WI38 (cell line): Measurements from ENCODE around the gene FRMD4B.

ENCODE experiments used
- H3K4me3 ChIP-seq: 2 replicates; pipeline ENCODE4 v1.5.1; 2011; ENCODE audit warnings: low read depth, mild to moderate bottlenecking, control low read depth, low read length
- TF ChIP-seq, protein P1 (sequence below): IDR thresholded peaks from 2 replicates; pipeline ENCODE4 v1.5.1; 2012; ENCODE audit warnings: low read depth, mild to moderate bottlenecking, control low read depth, low read length

Gene FRMD4B

DNA sequence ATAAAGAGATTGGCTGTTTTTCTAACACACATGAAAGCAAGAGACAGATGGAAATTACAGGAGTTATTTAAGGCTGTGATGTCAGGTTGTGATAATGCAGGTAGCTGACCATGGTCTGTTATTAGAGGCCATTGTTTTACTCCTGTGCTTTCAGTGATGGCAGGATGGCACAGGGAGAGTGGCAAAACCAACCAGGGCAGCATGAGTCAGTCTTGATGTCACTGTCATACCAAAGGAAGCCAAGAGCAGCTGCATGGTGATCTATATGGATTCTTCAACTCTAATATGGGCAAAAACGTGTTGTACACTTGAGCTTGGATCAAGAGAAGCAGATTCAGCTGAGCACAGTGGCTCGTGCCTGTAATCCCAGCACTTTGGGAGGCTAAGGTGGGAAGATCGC is 171.6 kb downstream of the FRMD4B start:
- TF ChIP-seq, protein P1, sequence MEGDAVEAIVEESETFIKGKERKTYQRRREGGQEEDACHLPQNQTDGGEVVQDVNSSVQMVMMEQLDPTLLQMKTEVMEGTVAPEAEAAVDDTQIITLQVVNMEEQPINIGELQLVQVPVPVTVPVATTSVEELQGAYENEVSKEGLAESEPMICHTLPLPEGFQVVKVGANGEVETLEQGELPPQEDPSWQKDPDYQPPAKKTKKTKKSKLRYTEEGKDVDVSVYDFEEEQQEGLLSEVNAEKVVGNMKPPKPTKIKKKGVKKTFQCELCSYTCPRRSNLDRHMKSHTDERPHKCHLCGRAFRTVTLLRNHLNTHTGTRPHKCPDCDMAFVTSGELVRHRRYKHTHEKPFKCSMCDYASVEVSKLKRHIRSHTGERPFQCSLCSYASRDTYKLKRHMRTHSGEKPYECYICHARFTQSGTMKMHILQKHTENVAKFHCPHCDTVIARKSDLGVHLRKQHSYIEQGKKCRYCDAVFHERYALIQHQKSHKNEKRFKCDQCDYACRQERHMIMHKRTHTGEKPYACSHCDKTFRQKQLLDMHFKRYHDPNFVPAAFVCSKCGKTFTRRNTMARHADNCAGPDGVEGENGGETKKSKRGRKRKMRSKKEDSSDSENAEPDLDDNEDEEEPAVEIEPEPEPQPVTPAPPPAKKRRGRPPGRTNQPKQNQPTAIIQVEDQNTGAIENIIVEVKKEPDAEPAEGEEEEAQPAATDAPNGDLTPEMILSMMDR, result no peak
- no peak overlapping the region for H3K4me3 ChIP-seq

DNA sequence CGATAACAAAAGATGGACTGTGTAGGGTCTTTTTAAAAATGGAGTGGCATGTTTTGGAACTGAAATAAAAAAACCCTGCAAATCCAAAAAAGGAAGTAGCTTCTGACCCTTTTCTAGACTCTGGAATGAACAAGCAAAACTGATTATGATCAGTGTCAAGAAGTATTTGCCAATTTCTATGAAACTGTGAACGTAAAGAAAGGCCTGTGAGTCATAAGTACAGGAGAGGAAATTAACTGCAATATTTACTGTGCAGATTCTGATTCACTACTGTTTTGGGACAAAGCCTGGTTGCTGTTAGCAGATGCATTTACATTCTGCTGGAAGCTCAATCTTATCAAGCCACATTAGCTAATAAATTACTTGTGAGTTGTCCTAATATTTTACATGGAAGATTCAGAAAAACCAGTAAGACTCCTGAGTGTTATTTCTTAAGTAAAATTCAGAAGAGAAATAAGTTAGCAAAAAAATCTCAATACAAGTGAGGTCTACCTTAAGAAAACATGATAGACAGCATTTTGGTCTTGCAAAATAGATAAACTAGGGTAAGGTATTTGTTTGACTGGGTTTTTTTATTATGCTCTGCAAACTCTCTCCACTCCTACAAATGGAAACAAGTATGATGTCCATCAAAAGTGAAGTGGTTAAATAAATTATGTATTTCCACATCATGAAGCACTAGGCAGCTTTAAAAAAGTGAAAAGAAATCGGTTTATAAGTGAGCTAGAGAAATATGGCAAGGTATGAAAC is 173.3 kb downstream of the FRMD4B start:
- H3K4me3 ChIP-seq, result no peak overlapping the region
- TF ChIP-seq, protein P1, result no peak

DNA sequence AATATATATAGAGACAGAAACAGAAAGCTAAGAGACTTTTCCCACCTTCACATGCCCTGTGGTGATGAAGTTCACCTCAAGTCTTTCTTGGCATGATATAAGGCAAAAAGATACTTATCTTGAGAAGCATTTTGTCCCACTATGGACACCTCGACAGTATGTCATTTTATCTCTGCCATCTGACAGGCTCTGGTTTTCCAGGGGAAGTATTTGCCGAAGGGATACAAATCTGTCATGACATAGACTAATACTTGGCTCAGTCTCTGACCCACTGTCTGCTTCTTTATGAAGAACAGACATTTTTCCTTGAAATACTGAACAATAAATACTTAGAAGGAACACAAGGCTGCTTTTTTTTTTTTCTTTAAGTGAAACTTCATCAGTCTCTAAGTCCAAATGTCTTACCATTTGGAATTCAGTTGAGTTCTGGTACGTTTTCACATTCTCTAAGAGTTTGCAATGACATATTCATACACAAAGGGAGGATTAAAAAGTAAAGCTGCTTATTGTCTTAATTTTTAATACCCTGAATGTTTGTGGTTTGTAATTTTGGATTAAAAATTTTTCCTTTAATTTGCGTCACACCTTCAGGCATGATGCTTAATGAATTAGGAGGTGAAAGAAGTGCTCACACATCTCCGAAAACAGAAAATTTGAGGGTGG is 175.7 kb downstream of the FRMD4B start:
- TF ChIP-seq, protein P1, result no peak

DNA sequence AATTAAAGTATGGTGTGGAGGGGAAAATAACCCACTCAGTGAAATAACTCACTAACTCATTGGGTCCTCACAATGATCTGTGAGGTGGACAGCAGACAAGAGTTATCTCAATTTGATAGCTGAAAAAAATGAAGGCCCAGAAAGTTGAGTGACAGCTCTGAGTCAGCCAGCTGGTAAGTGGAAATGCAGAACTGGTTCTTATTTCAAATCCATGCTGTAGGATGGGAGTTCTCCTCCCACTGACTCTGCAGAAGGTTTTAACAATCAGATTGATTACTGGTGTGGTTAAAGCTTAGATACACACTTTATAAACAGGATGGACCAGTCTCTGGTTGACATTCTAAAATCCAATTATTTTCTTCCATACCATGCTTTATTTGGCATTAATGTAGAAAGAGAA is 176.5 kb downstream of the FRMD4B start:
- H3K4me3 ChIP-seq, result no peak overlapping the region
- TF ChIP-seq, protein P1, result no peak

More for the DNA sequence above, 175.7 kb downstream of the FRMD4B start:
- H3K4me3 ChIP-seq, result no peak overlapping the region

DNA sequence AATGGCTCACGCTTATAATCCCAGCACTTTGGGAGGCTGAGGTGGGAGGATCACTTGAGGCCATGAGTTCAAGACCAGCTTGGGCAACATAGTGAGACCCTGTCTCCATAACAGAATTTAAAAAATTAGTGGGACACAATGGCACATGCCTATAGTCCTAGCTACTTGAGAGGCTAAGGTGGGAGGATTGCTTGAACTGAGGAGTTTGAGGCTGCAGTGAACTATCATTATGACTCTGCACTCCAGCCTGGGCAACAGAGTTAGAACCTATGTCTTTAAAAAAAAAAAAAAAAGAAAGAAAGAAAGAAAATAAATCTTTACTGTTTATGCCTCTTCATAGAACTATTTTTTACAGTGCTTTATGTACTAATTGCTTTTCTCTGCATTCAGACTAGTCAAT is 178.9 kb downstream of the FRMD4B start:
- TF ChIP-seq, protein P1, result no peak
- no peak overlapping the region for H3K4me3 ChIP-seq

DNA sequence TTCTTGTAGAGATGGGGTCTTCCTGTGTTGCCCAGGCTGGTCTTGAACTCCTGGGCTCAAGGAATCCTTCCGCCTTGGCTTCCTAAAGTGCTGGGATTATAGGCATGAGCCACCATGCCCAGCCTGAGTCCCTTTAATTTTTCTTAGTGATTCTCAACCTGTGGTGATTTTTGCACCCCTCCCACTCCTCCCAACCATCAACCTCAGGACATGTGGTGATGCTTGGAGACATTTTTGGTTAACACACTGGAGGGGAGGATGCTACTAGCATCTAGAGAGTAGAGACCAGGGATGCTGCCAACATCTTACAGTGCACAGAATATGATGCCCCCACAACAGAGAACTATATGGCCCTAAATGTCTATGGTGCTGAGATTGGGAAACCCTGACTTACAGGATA is 180.5 kb downstream of the FRMD4B start:
- no peak overlapping the region for H3K4me3 ChIP-seq
- TF ChIP-seq, protein P1, result no peak

DNA sequence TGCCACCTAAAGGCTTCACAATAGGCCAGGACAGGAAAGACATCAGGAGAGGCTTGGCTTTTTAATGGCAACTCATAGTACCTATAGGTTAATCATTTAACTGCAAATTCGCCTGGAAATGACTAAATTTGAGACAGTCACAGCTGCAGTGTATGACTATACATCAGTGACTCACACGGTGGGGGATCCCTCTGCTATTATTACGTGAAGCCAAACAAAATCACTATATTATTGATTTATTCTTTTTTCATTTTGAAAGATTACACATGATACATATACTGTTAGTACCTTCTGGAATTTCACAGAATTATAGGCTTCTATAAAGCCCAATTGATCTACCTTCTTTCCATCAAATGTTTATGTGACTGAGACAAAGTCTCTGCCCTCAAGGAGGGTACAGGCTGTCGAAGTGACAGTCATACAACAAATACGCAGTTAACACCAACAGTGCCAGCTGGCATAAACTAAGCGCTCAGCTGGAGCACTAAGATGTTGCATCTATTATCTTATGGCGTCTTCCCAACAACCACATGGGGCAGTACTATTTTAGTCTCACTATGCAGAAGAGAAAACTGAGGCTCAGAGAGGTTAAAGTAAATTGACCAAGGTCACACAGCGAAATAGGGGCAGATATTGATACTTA is 181.5 kb downstream of the FRMD4B start:
- H3K4me3 ChIP-seq, result no peak overlapping the region
- TF ChIP-seq, protein P1, result no peak
